Fibroblast of skin of left quadriceps (primary cell): ENCODE measurements around the gene C12orf75.
"Not testable (repeated sequence)": the region's sequence is repeated elsewhere in the genome, so short reads cannot be mapped to it uniquely, and the experiment has no call there.

Experiments
- DNase-seq, 2 experiments: peaks; one replicate each; pipeline ENCODE4 v3.0.0-alpha.2; 2013; ENCODE audit warnings: low read depth in 2 of 2

The C12orf75 gene

DNA sequence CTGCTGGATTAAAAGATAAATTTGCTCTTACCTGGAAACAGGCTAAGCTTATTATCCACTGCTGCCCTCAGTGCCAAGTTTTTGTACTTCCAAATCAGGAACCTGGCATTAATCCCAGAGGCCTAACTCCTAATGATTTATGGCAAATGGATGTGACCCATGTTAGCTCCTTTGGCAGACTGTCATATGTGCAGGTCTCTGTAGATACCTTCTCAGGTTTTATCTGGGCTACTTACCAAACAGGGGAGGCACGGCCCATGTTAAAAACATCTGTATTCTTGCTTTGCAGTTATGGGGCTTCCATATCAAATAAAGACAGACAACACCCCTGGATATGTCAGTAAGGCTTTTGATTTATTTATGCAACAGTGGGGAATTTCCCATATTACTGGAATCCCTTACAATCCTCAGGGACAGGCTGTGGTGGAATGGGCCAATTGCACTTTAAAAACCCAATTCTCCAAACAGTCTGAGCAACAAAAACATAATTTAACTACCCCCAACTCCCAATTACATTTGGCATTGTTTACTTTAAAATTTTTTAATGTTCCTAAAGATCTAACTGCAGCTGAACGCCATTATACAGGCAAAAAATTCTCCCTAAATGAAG, 19.9 kb upstream of the C12orf75 start:
- DNase-seq: not testable (repeated sequence)

DNA sequence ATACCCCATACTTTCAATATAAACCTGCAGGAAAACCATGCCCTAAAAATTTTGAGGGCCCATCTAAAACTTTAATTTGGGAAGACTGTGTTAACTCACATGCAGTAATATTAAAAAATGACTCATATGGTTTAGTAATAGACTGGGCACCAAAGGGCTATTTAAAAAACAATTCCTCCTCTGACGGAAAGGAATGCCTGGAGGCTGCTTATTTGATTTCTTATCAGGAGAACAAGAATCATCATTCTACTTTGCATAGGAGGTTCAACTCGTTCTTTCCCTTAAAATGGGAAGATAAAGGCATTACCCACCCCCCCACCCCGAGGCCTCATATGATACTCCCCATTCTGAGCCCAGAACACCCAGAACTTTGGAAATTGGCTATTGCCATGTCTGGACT, 18.6 kb upstream of the C12orf75 start:
- not testable (repeated sequence) for DNase-seq

DNA sequence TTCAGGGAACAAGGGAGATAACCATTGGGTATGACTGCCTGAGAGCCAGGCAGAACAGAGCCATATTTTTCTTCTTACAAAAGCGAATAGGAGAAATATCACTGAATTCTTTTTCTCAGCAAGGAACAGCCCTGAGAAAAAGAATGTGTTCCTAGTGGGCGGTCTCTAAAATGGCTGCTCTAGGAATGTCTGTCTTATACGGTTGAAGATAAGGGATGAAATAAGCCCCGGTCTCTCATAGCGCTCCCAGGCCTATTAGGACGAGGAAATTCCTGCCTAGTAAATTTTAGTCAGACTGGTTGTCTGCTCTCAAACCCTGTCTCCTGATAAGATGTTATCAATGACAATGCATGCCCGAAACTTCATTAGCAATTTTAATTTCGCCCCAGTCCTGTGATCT, 16.7 kb upstream of the C12orf75 start:
- not testable (repeated sequence) for DNase-seq

DNA sequence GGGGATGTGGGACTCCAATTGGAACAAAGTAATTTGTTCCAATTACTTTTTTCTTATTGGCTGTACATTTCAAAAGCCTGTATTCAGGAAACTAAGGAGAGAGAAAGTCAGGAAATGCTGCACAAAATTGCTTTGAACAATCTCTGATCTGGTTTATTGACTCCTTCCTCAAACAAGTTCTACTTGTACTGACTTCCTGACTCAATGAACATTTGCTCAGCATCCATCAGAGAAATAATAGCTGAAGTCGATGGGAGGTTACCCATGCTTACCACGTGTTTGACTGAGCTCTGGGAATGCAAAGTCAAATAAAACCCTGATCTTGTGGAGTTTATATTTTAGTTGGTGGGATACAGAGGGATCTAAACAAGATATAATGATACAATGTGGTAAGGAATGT, 15.4 kb upstream of the C12orf75 start:
- no peak for DNase-seq

DNA sequence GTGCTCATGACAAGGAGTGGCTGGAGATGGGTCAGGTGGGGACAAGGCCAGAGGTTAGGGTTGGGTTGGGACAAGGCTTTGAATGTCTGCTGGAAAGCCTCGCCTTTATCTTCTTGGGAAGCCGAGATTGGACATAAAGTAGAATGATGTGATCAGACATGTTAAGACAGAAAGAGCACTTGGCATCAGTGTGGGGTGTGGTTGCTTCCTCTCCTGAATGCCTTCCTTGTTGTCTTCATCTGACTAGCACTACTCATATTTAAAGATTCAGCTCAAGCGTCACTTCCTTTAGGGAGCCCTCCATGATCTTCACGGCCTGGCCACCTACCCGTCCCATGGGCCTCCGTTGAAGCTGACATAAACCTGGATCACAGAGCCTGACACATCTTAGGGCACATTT, 14.8 kb upstream of the C12orf75 start:
- no peak for DNase-seq

- peak; percentile 70 to 78 for DNase-seq
These were observed 13.3 kb upstream of the C12orf75 start for GRCh38 chr12:105316931-105317852.

DNA sequence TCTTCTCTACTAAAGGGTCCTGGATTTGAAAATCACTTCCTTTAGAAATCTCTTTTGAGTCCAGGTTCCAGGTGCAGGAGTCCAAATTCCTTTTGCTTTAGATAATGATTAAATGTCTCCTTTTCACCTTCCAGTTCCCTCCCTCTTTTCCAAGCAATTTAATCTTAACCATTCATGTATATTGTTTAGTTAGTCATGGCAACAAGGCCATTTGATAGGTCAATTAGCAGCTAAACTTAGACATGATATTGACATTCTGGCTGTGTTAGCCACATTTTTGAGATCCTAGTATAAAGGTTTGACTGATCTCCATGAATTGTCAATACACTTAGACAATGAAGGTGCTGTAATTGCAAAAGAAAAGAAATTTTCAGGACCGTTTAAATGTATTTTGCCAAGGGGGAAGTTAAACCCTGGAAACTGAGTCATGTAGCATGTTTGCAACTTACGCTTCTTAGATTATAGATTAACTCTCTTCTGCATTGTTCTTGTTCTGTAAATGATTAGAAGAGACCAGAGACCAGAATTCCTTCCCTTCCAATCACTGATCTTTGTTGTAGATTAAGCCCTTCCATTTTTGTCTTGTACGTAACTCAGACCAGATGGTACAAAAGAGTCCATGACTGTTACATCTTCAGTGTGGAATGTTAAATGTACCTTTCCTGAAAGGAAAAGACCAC, 12.4 kb upstream of the C12orf75 start:
- DNase-seq: peak; percentile 79

DNA sequence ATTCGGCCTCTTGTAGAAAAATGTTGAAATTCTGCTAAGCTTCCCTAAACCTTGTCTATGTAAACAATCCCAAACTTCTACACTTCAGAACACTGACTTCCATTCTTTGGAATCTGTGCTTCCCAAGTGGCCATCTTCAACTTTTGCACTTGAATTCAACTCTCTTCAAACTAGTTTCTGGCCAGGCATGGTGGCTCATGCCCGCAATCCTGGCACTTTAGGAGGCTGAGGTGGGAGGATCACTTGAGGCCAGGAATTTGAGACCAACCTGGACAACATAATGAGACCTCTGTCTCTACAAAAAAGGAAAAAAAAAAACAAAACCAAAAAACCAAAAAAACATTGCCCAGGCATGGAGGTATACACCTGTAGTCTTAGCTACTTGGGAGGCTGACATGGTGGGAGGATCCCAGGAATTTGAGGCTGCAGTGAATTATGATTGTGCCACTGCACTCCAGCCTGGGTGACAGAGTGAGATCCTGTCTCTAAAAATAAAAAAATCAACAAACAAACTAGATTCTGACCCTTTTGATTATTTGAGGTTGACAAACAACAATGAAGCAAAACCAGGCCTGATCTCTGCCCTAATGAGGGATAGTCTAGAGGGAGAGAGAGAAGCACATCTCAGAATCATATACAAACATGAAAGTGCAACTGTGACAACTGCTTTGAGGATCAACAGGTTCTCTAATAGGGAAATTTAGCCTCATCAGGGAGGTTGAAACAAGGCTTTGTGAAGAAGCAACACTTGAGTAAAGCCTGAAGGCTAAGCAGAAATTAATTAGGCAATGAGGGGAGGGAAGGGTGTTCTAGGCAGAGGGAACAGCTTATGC, 11.6 kb upstream of the C12orf75 start:
- no peak for DNase-seq

DNA sequence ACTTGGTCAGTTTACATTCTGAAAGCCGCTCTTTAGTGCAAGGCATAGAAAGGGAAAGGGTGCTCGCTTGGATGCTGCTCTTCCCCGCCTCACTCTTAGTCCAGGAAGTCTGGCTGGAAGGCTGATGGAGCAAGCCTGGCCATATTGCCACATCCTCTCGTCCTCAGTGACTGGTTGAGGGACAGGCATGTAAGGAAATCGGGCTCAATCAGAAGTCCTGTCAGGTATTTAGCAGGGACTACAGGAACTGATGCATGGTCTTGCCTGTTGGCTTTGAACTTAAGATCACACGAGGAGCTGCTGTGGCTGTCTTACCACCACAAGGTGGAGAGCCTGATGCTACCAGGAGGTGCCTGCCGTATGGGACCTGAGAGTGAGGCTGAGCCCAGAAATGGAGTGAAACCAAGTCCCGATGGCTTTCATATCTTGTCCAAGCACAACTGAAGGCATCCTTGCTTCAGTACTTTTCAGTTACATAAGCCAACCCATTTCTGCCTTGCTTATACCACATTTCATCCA, 10.7 kb upstream of the C12orf75 start:
- no peak for DNase-seq

DNA sequence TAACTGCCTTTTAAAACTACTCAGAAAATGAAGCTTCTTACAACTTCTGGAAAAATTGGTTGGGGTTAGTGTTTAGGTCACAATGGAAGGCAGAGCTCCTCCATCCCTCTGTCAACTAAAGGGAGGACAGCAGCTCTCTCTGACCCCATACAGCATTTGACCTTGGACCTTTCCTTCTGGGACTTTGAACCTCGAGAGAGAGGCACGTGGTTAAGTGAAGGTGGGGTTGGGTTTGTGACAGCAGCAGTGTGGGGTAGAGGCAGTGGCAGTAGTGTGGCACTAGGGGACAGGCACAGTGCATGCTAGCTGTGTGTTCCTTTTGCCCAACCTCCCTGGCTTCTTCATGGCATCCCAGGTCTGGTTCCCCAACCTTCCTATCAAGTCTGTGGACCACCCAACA, 9.4 kb upstream of the C12orf75 start:
- no peak for DNase-seq

GRCh38 chr12:105322070-105322469, 8.4 kb upstream of the C12orf75 start:
- DNase-seq: no peak

GRCh38 chr12:105324704-105325103, 5.8 kb upstream of the C12orf75 start:
- no peak for DNase-seq

DNA sequence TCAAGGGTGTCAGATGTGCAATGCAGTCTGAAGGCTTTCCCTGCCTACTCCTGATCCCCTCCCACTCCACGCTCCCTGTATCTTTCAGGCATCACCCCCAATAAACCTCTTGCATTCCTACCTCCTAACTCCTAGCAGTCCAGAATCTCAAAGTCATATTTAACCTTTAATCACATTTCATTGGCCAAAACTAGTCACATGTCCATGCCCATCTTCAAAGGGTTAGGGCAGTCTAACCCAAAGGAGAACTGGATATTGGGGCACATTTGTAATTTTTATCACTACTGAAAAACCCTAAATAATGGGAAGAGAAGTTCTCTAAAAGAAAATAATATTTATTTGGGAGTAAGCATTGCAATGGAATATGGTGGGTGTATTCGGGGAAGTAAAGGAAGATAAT, 5.4 kb upstream of the C12orf75 start:
- no peak for DNase-seq

- no peak for DNase-seq
These were observed 587 bp upstream of the C12orf75 start for GRCh38 chr12:105329926-105330282.

GRCh38 chr12:105330931-105331804, 677 bp downstream of the C12orf75 start:
- no peak for DNase-seq

DNA sequence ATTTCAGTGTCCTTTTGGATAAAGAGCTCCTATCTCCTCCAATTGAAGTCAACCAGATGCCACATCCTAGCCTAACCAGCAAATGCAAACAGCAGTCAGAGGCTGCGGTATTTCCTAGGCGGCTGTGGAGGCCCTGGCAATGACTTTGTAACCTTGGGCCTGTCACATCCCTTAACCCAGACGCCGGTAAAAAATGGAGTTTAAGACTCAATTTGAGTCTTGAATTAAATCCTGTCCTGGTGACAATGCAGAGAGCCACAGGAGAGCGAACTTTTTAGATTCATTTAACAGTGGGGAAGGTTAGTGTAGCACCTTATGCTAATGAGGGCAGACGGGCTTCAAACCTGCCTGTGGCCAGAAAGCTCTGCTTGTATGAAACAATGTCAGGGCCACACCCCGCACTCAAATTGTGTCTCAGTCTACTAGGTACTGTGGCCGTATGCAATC, 1.3 kb downstream of the C12orf75 start:
- no peak for DNase-seq

DNA sequence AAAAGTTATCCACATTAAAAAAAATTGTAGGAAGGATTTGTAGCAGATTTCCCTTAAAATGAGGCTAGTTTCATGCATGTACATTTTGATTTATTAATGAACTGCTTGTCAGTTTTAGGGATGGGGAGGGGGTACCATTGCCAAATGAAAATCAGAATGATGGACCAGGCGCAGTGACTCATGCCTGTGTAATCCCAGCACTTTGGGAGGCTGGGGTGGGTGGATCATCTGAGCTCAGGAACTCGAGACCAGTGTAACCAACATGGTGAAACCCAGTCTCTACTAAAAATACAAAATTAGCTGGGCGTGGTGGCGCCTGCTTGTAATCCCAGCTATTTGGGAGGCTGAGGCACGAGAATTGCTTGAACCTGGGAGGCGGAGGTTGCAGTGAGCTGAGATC, 1.8 kb downstream of the C12orf75 start:
- DNase-seq: not testable (repeated sequence)

DNA sequence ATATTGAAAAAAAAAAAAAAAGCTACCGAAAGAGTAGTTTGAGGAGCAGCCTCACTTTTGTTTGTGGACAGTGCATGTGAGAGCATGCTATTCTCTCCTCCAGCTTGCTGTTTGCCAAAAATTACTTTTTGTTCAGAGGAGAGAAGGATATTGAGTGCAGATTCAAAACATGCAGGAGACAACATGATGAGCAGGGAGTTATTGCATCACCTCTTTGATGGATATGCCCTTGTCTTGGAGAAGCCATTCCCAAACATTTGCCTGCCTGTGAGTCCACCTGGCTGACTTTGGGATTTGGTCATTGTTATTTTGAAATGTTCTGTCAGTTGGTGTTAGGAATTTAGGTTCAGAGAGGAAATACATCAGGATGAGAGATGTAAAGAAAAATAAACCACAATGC, 2.4 kb downstream of the C12orf75 start:
- no peak for DNase-seq

- DNase-seq: peak in 1 of 2 experiments; percentile 49
These were observed 3.5 kb downstream of the C12orf75 start for GRCh38 chr12:105334001-105334400.

DNA sequence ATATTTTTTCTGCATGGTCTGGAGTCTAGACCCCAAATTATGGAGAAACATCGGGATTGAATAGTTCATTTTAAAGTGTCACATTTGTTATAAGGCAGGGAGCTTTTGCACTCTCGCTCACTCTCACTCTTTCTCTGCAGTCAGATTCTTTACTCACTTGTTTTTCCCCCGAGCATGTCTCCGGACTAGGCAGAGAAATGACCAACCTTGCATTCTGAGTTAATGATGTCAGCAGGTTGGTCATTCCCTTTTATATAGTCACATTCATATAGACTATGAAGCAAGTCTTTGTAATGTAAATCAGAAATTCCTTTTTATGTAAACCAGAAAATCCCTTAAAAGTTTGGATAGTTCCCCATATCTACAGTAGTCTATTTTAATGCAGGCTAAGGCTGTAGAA, 4.1 kb downstream of the C12orf75 start:
- DNase-seq: no peak

DNA sequence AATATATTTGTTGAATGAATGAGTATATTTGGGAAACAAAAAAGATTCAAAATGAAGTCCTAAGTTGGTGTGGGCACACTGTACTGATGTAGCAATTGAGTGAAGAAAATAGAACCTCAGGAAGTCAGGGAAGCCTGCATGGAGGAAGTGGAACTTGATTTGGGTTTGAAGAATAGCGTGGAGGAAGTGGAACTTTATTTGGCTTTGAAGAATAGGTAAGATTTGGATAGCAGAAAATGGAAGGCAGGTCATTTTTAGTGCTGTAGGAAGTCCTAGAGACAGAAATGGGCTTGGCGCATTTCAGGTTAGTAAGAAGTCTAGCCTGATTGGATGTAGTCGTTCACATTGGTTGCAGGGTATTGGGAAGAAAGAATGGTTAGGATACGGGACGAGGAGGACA, 5.4 kb downstream of the C12orf75 start:
- DNase-seq: no peak
